ENCODE data around the gene ALOX5. TPM values are rescaled to one million over a fixed set of nuclear protein-coding genes. Genes with fewer than 3 reads are reported as not detected.

ALOX5 gene
- total and polyA plus RNA-seq, 10 of the 15 experiments (the other 5 are each of a cell fraction or from before 2014, with no cell fraction given), result 0.43 to 102 (median 34.2) TPM

- no peak for TF ChIP-seq ZBTB33 (IDR thresholded peaks at IDR 0.05)
- TF ChIP-seq STAT1 (conservative IDR thresholded peaks at IDR 0.05), result no peak
- TF ChIP-seq SREBF1 (IDR thresholded peaks at IDR 0.05; ENCODE audit: low read length), result no peak
- TF ChIP-seq RELA (IDR thresholded peaks at IDR 0.05; ENCODE audit: borderline replicate concordance, partially characterized antibody), result no peak
- TF ChIP-seq FOXM1 (IDR thresholded peaks at IDR 0.05; ENCODE audit: low read depth, low read length), result peak; percentile 88
- no peak for TF ChIP-seq WRNIP1 (IDR thresholded peaks at IDR 0.05; ENCODE audit: borderline replicate concordance, low read depth, low read length)
- TF ChIP-seq MEF2A (IDR thresholded peaks at IDR 0.05; ENCODE audit: insufficient read depth, low read depth, low read length), result peak; percentile 77
- no peak for TF ChIP-seq ZZZ3 (IDR thresholded peaks at IDR 0.05; ENCODE audit: control insufficient read depth, insufficient read length, low read depth)
- peak; percentile 81; the same call in 1 of the 2 replicates for TF ChIP-seq SMAD5 (IDR thresholded peaks at IDR 0.05; ENCODE audit: low read depth)
- peak; percentile 62 for TF ChIP-seq SKIL (IDR thresholded peaks at IDR 0.05; ENCODE audit: low read depth, poor library complexity, severe bottlenecking)
- no peak for TF ChIP-seq PKNOX1 (IDR thresholded peaks at IDR 0.05)
- peak; percentile 83 for TF ChIP-seq PML (IDR thresholded peaks at IDR 0.05; ENCODE audit: low read length)
- no peak; the same call in 1 of the 2 replicates for TF ChIP-seq MLLT1 (IDR thresholded peaks at IDR 0.05)
- TF ChIP-seq SIN3A (IDR thresholded peaks at IDR 0.05; ENCODE audit: low read depth, low read length), result no peak
- no peak for TF ChIP-seq BCLAF1 (IDR thresholded peaks at IDR 0.05)
- TF ChIP-seq MAX (IDR thresholded peaks at IDR 0.05; ENCODE audit: low read depth, low read length), result no peak
- peak; percentile 64; the same call in 1 of the 2 replicates for TF ChIP-seq NBN (IDR thresholded peaks at IDR 0.05)
- peak; percentile 90 for TF ChIP-seq NFIC (IDR thresholded peaks at IDR 0.05; ENCODE audit: low read depth, low read length)
- peak; percentile 95 for TF ChIP-seq NR2F1 (conservative IDR thresholded peaks at IDR 0.05)
- no peak for TF ChIP-seq RELB (IDR thresholded peaks at IDR 0.05; ENCODE audit: low read depth)
Measured at GRCh38 chr10:45461034-45461433, 87.0 kb downstream of the ALOX5 start (continued).
